NCI-H510A (cell line): Measurements from ENCODE around the gene BPGM.
"Not testable (repeated sequence)": the region's sequence is repeated elsewhere in the genome, so short reads cannot be mapped to it uniquely, and the experiment has no call there.

Experiments
- DNase-seq: peaks from one replicate; lab custom pipeline; 2025; lab: John Stamatoyannopoulos, UW

The BPGM gene

GRCh38 chr7:134665045-134665444 is 18.4 kb downstream of the BPGM start:
- DNase-seq: not testable (repeated sequence)

- no peak for DNase-seq
Measured at GRCh38 chr7:134667899-134668298, 21.2 kb downstream of the BPGM start.

- DNase-seq: no peak
Measured at GRCh38 chr7:134669388-134669787, 22.7 kb downstream of the BPGM start.

GRCh38 chr7:134669845-134670373 is 23.3 kb downstream of the BPGM start:
- DNase-seq: peak; percentile 37

- no peak for DNase-seq
Measured at GRCh38 chr7:134671609-134672008, 25.0 kb downstream of the BPGM start.

- no peak for DNase-seq
Measured at GRCh38 chr7:134674424-134674823, 27.8 kb downstream of the BPGM start.

- DNase-seq: no peak
Measured at GRCh38 chr7:134676743-134677142, 30.1 kb downstream of the BPGM start.

- no peak for DNase-seq
Measured at GRCh38 chr7:134678115-134678514, 31.5 kb downstream of the BPGM start.

GRCh38 chr7:134679006-134679405 is 32.4 kb downstream of the BPGM start:
- DNase-seq: no peak

GRCh38 chr7:134684165-134684564 is 37.5 kb downstream of the BPGM start:
- no peak for DNase-seq

GRCh38 chr7:134685250-134685649 is 38.6 kb downstream of the BPGM start:
- DNase-seq: no peak

- no peak for DNase-seq
Measured at GRCh38 chr7:134686786-134687185, 40.1 kb downstream of the BPGM start.

GRCh38 chr7:134689550-134689949 is 42.9 kb downstream of the BPGM start:
- DNase-seq: not testable (repeated sequence)

GRCh38 chr7:134690016-134690415 is 43.4 kb downstream of the BPGM start:
- no peak for DNase-seq

GRCh38 chr7:134690614-134691504 is 44.2 kb downstream of the BPGM start:
- no peak for DNase-seq

- DNase-seq: no peak
Measured at GRCh38 chr7:134691546-134692343, 45.1 kb downstream of the BPGM start.

GRCh38 chr7:134692344-134692705 is 45.7 kb downstream of the BPGM start:
- DNase-seq: no peak

GRCh38 chr7:134693256-134693655 is 46.6 kb downstream of the BPGM start:
- DNase-seq: no peak

- DNase-seq: no peak
Measured at GRCh38 chr7:134694299-134694698, 47.6 kb downstream of the BPGM start.

- no peak for DNase-seq
Measured at GRCh38 chr7:134694767-134695166, 48.1 kb downstream of the BPGM start.

- no peak for DNase-seq
Measured at GRCh38 chr7:134695321-134695860, 48.7 kb downstream of the BPGM start.

- DNase-seq: no peak
Measured at GRCh38 chr7:134696261-134696660, 49.6 kb downstream of the BPGM start.
